ENCODE data around the gene MGAT5.

The MGAT5 gene

DNA sequence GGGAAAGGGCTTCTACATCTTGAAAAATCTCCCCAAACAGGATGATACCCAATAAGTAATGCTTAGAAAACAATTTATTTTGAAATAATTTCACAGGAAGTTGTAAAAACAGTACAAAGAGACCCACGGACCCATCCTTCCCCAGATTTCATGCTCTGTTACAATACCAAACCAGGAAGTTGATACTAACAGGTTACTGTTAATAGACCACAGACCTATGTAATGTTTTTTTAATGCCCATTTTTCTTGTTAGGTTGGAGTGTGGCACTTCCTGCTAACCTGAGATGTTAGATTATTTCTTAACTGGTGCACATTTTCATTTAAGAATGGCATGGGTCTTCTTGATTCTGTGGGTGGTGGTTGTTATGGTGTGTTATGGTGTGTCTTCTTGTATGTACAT lies 21.4 kb upstream of the MGAT5 start:
- DNase-seq, result no peak

DNA sequence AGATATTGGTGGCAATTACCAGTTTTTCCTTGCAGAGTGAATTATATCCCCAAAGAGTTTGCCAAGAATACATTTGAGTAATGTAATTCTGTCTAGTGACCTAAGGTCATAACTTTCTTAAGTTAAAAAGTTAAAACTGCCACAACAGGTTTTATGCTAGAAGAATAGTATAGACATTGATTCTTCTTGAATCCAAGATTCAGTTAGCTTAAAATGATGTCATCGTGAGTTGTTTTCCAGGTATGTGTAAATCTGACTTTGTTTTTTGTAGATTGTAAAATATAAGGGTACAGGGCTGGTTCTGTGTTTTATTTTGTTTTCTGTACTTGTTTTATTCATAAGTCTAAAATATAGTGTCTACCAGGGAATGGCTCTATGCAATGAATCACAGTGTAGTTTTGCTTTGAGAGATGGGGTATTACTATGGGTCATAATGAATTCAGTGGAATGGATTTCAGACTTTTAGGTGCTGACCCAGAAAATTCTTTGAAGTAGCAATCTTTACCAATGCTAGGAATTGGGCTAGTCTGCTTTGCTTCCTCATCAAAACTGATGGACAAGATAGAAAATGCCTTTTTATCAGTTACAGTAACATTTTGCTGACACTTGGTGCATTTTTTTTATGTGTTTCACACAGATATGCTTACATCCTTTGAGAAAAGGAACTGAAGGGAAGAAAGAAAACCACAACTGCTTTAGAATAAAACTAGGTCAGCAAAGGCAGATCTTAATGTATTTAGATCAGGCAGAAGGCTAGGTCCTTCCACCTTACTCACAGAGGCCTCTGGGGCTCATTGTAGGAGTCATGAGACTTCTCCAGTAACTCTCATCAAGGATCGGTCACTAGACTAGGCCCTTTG lies 20.8 kb upstream of the MGAT5 start:
- DNase-seq, result no peak

DNA sequence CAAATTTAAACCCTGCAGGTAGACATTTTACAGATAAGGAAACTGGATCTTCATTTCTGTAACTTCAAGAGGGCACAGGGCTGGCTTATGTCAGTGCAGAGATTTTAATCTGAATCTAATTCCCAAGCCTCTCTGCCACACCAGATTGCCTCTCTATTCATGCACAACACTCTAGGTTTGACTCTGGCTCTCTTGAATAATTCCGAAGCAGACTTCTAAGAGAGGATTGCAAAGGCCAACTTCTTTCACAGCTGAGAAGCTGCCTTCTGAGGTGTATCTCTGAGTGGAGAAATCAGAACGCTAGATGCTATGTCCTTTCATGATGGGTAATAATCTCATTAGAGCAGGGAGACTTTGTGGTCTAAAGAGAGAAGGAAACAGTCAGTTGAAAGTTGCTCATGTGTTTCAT lies 20.1 kb upstream of the MGAT5 start:
- DNase-seq, result no peak

DNA sequence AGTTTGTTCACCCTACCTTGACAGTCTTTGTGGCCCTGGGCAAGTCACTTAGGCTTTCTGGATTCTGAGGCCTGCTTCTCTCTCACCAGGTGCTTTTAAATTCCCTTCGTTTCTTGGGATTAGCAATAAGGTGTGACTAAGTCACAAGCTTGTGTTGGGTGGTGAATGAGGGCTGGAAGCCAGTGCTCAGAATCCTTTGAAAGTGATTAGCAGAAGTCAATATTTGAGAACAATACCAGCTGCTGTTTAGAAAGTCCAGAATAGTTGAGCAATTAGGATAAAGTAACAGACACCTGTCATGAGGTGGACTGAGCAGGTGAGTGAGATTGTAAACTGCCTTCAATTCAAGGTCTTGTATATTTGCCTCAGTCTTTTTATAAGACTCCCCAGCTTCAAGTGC lies 19.3 kb upstream of the MGAT5 start:
- no peak for DNase-seq

DNA sequence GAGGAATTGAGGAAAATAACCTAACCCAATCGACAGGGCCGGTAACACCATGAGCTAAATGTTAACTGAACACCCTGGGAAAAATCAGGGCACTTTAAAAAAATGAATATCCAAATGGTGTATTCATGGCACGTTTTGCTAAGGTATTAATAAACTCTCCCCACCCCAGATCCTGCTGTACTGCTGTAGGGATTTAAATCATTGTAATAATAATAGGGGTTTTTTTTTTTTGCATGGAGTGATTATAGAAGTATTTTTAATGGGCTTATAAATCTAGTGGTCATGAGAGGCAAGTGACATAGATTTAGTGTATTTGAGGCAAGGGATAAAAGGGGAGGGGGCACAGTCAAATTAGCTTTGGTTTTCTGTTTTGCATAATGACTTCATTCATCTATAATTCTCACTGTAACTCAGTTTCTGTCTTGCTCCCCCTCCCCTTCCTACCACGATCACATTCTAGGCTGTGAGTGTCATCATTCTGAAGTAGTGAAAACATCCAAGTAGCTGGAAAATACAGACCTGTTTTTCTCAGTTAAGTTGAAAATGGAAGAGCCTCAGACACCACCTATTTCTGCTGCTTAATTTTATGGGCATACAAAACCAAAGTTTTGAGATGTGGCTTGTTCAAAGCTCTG lies 18.2 kb upstream of the MGAT5 start:
- DNase-seq, result no peak

DNA sequence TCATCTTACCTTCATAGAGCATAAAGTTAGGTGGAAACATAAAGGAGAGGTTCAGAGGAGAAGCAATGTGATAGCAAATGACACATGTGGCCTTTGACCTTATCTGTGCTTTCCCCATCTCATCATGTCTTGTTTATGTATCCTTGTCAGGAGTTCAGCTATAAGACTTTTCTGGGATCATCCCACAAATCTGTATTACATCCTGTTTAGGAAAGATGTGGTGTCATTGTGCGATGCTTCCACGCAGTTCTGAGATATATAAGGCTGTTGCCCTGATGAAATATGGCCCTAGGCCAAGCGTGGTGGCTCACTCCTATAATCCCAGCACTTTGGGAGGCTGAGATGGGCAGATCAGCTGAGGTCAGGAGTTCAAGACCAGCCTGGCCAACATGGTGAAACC lies 15.5 kb upstream of the MGAT5 start:
- no peak for DNase-seq

DNA sequence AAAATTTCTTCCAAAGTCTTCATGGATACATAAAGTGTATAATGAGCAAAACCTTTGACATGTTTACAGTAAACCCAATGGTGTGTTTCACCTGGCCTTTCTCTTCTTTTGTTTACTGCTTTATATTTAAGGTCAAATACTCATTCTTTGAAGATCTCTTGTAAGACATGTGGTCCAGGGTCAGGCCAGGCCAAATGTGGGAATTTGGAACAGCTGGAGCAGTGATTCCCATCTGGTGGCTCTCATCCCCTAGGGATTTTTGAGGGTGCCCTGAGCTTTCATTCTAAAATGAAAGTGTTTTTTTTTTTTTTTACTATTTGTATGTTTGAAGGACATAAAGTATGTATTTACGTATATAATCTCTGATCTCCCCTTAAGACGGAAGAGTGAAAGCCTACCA lies 13.8 kb upstream of the MGAT5 start:
- DNase-seq, result no peak

DNA sequence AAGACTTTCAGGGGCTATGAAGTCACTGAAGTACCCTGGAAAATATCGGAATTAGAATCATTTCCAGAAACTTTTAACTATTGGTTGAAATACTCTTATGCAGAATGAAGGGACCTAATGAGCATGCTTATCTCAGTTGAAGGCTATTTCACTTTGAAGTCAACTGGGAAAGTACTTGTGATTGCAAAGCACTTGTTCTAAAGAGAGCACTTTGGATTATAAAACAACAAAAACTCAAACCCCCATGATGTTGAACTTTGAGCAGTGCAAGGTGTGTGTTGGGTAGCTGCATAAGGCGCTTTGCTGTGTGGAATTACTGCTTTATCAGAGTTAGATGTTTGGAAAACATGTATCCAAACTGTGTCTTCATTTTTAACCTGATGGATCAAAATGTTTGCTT lies 12.0 kb upstream of the MGAT5 start:
- DNase-seq, result no peak

DNA sequence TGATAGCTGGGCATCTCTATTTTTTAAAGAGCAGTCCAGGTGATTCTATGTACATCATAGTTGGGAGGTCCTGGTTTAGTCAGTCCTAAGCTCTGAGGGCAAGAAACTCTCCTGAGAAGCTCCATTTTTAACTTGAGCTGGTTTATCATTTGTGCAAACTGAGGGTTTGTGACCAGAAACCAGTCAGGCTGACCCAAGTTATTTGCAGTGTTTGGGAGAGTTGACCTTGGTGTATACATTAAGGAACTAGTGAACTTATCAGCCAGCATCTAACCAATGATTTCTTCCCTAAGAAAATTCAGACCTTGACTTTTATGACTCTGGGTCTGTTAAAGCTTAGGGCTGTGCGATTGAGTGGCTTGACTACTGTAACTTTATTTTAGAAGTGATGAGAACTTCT lies 10.6 kb upstream of the MGAT5 start:
- no peak for DNase-seq

DNA sequence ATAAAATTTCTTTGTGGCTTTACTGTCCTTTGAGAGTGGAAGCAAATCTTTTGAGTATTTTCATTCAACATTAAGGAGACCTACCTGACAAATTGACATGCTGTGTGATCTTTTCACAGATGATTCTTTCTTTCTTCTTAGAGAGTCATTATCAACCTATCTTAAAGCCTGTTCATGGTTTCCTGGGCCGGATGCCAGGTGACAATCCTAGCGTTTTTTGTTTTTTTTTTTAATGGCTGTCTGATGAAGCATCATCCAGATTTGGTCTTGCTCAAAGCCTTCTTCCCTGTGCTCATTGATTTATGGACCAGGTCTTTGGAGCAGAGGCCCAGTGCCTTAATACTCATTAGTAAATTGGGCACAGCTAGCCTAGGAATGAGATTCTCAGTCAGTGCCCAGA lies 9.8 kb upstream of the MGAT5 start:
- no peak for DNase-seq

DNA sequence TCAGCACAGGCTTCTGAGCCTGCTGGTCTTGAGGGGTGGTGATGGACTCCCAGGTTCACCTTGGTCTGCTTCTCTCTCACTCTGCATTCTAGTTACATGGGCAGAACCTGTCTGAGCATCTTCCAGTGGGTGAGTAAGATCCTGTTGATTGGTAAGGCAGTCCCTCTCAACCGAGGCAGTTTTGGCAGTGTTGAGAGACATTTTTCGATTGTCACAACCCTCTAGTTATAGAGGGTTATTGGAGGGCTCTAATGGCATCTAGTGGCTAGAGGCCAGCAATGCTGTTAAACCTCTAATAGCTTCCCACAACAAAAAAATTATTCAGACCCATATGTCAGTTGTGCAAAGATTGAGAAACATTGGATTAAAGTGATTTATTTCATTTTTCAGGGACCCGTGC lies 9.3 kb upstream of the MGAT5 start:
- no peak for DNase-seq

DNA sequence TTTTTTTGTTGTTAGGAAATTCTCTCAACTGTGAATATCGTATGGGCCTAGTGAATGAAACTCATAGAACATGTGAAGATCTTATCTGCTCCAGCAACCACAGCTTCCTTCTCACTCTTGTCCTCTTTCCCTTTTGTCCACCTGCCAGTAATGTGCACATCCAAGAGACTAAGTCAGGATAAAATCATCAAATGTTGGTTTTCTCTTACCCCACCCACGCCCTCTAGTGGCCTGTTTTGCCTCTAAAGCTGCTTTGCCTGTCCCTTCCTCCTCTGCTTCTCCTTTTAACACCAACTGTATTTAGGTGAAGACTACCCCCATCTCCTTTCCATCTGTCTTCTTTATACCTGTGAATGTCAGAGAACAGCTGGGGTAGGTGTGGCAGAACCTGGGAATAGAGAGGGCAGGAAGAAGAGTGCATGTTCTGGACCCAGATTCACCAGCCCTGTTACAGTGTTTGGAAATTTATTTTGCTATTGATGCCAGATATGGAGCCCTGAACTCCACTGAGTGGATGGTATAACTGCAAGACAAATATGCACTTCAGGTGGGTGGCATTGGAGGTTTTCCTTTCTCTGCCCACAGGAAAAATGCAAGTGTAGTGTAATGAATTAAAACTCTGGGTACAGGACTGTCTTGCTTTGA lies 8.4 kb upstream of the MGAT5 start:
- no peak for DNase-seq

DNA sequence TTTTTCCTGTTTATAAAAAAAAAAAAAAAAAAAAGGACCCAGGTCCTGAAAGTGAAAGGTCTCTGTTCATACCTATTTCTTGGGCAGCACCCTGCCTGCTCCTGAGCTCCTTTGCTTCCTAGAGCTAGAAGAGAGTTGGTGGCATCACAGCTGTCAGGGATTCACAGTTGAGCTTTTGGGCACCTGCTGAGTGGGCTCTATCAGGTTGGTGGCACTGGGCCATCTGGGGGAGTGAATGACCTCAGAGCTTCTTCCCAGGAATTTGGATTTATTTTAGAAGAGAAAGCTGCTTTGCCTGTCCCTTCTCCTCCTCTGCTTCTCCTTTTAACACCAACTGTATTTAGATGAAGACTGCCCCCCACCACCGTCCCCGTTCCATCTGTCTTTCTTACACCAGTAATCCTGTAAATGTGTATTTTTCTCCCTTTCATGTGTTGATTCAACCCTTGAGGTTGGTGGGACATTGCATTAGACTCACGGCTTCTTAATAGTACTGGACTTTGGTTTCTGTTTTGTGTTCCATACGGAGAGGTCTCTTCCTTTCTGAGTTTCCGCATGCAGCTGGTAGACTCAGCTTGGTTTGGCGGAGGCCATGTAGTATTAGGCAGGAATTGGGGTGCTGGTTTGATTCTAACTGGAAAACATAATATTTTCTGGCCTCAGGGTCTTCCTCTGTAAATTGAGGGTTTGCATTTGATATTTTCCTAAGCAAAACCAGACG lies 7.6 kb upstream of the MGAT5 start:
- DNase-seq, result no peak

DNA sequence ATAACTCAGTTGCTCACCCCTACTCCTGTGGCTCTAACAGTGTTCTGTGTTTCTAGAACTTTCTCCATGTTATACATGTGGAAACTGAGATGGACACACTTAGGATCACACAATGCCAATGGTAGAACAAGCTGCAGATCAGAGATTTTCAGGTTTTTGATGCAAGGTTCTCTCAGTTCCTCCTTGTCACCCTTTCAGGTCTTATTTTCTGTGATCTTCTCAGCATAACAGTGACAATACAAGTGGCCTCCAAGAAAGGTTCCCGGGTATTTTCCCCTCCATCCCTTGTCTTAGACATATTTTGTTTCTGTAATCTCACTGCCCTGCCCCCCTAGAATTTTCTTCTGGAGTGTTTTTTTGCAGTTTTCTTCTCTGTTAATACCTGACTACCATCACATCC lies 6.2 kb upstream of the MGAT5 start:
- DNase-seq, result no peak

DNA sequence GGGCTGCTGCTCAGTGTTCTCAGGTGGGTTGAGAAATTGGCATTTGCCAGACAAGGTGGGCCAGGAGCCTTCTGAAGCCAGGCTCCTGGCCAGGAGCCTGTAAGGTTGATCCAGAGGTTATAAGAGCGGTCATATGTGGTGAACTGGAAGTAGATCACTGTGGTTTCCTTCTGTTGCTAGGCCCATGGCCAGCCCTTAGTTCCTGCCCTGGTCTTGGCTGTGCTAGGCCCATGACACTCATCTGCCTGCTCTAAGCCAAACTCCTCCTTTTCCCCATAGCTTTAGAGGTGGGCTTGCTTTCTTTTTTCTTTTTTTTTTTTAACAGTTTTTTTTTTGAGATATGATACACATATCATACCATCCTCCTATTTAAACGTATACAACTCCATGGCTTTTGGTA lies 5.0 kb upstream of the MGAT5 start:
- DNase-seq, result no peak

DNA sequence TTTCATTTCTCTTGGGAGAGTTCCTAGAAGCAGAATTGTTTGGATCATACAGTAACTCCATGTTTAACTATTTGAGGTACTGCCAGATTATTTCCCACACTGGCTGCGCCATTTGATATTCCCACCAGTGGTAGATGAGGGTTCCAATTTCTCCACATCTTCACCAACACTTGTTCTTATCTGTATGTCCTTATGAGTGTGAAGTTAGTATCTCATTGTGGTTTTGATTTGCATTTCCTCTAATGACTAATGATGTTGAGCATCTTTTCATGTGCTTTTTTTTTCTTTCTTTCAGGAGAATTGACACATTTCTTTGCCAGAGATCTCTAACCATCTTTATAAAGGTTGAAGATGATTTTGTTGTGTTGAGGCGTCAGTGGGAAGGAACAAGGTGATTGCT lies 4.1 kb upstream of the MGAT5 start:
- no peak for DNase-seq

DNA sequence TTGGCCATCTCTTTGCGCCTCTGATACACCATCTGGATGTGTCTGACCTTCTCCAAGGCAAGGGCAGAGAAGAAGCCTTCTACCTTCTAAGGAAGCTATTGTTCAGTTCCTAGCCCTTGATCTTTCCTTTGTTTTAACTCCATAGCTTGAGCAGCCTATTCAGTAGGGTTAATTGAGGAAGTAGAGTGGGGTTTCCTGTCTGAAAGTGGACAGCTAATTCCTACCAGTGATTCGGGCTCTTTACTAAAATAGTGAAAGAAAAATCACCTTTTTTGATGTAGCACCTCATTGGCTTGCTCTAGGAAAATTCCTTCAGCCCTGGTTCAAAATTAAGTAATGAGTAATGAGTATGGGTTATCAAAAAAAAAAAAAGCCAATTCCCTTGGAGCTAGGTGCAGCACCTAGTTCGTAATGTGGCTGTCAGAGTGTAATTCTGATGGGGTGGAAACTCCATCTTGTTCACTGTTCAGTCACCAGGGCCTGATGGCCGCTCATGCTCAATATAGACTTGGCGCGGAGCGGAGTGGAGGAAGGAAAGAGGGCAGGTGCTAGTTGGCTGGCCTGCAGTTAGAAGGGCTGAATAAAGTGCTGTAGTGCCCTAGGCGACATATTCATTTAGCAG lies 2.9 kb upstream of the MGAT5 start:
- DNase-seq, result no peak

DNA sequence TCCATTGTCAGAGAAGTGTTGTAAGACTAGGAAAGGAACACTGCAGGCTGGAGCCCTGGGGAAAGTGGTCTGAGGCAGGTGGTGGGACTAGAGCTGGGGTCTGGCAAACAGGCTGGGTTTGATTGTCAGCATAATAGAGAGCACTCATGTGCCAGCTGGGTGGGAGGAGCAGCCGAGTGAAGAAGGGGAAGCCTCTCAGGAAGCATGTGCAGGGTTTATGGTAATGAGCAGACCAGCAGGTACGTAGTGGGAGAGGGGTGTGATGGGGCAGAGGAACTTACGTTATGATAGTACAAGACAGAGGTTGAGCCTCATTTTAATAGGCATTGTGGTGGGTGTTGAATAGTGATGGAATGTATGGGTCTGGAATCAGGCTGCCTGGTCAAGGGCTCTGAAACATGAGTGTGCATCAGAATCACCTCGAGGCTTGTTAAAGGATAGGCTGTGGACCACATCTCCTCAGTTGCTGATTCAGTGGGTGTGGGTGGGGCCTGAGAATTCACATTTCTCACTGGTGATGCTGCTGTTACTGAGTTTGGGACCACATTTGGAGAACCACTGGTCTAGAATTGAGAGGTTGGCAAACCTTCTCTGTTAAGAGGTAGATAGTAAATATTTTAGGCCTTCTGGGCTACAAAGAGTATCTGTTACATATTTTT lies 1.7 kb upstream of the MGAT5 start:
- DNase-seq, result no peak

DNA sequence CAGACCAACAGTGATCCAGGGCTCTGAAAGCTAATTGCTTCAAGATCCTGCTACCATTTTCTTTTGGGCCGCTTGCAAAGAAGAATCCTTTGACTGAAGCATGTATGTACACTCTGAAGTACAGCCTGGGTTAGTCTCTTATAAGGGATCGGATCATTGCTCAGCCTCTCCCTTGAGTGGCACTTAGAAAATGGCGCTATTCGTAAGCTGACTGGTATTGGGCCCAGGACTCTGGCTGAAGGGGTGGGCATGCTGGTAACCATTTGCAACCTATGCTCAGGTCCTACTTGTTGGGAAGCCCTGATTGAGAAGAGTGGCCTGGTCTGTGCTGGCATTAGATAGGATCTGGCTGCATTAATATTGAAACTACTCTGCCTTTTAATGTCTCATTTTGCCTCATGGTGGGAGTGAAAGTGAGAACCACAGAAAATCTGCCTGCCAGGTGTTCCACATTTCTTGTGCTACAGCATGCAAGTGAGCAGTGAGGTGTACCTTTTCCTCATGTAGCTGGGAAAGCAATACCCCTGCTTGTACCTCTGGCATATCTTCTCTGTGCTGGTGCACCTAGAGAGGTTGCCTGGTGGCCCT lies 661 bp upstream of the MGAT5 start:
- no peak for DNase-seq

DNA sequence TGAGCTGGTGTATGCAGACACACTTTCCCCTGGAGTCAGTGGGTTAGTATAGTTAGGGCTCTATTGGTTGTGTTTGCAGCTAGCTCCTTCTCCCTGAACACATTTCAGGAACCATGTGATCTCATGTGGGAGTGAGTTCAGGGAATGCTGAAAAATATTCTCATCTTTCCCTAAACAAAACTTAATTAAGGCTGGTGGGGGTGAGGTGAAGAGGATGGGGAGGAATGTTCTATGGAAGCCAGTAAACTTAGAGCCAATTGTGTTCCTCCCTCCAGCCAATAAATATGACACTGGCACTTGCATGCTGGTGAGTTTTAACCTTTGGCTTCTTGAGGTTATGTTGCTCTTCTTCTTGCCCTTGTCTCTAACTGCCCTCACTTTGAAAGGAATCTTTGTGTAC lies 952 bp downstream of the MGAT5 start:
- DNase-seq, result no peak

DNA sequence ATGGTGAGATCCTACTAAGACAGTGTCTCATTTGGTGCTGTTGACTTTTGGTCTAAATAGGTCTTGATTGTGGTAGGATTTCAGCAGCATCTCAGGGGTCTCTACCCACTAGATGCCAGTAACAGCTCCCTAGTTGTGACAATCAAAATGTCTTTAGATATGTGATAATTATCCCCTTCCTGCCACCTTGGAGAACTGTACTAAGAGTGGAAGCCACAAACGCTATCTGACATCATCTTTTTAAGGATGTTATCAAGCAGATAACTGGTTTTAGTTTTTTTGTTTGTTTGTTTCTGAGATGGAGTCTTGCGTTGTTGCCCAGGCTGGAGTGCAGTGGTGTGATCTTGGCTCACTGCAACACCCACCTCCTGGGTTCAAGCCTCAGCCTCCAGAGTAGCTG lies 3.1 kb downstream of the MGAT5 start:
- no peak for DNase-seq

DNA sequence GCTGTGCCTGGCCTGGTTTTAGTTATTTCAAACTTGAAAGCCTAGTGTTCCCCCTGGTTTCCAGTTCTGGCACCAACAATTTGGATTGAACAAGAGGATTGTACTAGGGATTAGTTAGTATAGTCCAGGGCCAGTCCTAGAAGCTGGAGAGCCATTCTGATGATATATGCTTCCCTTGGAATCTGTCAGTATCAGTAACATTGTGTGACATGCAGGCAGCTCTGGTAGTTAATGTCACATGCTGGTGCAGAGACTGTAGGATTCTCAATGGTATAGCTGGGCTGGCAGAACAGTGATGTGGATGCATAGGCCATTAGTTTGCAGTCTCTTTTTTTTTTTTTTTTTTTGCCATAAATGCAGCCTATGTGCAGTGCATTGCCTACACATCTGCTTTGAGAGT lies 3.6 kb downstream of the MGAT5 start:
- DNase-seq, result no peak

Data from NCI-H1048 (cell line).